GM19193 (cell line): ENCODE data around the gene GOLGA6D.

Source experiments
- POLR2A ChIP-seq: IDR thresholded peaks from 4 replicates; pipeline ENCODE4 v1.6.1; 2011; ENCODE audit not compliant: insufficient read depth, insufficient read length; ENCODE audit errors: extremely low read depth

GOLGA6D gene

DNA sequence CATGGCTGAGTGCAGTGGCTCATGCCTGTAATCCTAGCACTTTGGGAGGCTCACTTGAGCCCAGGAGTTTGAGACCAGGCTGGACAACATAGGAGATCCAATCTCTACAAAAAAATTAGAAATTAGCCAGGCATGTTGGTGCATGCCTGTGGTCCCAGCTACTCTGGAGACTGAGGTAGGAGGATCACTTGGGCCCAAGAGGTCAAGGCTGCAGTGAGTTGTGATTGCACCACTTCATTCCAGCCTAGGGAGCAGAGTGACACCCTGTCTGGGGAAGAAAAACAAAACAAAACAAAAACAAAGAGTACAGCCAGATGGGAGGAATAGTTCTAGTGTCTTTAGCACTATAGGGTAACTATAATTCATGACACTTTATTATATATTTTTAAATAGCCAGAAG lies 27.1 kb downstream of the GOLGA6D start:
- no peak for TF ChIP-seq POLR2A

DNA sequence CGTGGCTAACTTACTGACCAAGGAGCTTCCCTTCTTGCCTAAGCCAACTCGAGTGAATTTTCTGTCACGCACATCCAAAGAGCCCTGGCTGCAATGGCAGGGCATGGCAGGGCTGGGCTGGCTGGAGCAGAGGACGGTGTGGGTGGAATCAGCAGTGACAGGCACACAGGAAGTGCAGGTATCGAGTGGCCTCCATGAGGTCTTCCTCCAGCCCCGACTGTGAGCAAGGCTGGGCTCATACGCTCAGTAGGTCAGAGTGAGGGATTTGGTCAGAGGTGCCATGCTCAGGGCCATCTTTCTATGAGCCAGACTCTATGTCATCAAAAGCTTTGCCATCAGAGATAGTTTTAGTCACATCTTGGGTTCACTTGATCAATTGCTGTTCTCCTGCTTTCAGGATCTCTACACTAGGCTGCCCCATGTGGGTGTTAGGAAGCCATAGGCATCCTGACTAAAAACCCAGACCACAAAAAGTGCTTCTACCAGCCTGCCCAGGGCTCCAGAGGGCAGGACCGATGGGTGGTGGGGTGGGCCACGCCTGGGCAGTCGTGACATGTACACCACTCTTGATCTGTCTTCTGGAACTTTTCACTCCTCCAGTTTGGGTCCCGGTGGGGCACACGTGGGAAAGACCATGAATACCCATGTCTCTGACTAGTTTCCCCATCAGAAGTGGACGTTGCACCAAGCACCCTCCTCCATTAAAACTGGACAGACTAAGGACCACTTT lies 30.6 kb downstream of the GOLGA6D start:
- no peak for TF ChIP-seq POLR2A

DNA sequence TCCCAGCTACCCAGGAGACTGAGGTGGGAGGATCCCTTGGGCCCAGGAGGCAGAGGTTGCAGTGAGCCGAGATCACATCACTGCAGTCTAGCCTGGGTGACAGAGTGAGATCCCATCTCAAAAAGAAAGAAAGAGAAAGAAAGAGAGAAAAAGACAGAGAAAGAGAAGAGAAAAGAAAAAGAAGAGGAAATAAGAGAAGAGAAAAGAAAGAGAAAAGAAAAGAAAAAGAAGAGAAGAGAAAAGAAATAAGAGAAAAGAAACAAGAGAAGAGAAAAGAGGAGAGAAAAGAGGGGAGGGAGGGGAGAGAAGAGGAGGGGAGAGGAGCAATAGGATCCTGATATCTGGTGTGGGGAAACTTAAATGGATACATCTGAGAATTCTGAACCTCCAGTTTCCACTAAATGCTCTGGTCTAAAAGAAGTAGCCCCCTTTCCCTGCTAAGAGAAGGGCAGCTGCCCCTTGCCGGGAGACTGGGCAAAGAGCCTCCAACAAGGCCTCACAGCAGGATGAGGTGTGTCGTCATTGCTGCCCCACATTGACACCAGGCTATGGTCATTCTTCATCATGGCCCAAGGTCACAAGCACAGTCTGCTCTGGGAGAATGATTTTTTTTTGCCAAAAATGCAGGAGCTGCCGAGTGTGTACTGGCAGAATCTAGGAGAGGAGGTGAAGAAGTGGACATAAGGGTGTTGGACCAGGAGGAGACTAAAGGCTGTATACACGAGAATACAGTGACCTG lies 32.1 kb downstream of the GOLGA6D start:
- no peak for TF ChIP-seq POLR2A

DNA sequence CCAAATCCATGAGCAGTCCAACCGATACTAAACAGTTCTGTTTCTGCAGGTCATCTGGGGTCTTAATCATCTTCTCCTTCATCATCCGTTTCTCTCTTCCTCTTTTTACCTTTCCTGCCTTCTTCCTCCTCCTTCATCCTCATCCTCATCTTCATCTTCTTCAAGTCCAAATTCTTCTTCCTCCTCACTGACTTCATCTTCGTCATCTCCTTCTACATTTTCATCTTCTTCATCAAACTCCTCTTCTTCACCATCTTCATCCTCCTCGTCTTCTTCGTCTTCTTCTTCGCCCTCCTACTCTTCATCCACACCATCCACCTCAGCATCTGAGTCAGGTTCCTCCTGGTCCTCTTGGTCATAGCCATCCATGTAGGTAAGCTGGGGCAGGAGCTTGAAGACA lies 39.1 kb downstream of the GOLGA6D start:
- TF ChIP-seq POLR2A: no peak

DNA sequence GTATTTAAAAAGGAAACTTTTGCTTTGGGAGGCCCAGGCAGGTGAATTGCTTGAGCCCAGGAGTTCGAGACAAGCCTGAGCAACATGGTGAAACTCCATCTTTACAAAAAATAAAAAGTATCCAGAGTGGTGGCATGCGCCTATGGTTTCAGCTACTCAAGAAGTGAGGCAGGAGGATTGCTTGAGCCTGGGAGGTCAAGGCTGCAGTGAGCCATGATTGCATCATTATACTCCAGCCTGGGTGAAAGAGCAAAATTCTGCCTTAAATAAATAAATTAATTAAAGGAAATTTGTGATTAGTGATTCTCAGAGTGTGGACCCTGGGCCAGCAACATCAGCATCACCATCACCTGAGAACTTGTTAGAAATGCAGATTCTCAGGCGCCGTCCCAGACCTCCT lies 43.3 kb downstream of the GOLGA6D start:
- TF ChIP-seq POLR2A: no peak

DNA sequence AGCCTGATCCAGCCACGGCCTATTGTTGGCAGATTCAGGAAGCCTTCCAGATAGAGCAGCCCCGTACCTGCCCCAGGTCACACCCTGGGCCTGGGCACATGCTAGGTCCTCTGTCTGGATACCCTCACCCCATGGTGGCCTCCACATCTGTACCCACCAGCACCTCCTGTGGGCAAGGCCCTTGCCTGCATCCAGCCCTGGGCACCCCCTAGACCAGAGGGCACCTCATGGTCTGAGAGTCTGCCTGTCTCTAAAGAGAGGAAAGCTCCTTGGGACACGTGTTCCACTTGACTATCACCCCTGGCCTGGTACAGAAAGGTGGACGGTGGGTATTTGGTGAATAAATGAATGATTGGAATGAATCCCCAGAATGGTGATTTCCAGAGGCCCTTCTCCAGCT lies 44.4 kb downstream of the GOLGA6D start:
- no peak for TF ChIP-seq POLR2A

DNA sequence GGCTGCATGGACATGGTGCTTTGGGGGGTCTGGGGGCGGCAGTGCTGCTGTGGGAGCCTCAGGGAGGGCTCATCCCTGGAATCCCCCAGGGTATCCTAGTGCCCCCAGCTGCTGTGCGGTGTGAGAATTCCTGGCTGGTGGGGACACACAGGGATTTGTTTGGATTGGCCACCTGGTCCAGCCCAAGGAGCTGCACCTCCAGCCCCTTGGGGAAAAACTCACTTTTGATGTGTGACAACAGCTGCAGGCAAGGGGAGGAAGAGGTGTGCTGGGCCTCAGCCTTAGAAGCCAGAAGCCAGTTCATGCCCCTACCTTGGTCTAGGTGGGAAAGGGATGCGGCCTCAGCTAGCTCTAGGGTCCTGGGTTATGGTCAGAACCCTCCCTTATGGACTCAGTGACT lies 44.9 kb downstream of the GOLGA6D start:
- TF ChIP-seq POLR2A: no peak

DNA sequence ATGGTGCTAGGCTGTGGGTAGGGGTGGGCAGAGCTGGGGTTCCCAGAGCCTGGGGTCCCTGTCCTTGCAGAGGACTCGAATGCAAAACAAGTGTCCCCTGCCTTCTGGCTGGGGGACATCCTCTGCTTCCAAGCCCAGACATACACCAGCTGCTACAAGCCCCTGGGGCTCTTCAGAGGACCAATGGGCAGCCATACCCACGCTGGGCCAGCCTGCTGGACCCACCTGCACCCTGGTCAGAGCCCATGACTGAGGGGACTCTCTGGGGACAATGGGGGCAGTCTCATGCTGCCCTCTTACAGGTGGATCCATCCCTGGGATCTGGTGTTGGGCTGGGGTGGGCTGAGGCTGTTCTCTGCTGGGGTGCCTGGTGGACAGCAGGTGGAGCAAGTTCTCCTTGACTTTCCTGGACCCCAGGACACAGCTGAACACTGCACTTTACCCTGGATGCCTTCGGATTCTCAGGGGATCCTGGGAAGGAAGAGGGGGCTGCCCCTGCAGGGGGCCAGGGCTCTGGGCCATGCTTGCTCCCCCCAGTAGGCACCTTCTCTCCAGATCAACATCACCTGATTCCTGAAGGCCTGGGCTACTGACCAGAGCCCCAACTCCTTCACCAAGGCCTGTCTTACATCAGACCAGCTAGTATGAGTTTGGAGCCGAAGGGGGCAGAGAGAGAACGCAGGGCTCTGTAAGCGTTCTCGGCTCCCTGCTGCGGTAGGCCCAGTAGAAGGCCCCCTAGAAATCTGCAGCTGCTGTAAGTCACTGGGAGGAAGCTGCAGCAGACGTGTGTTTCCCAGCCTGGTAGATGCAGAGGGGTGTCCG lies 46.1 kb downstream of the GOLGA6D start:
- TF ChIP-seq POLR2A: no peak

DNA sequence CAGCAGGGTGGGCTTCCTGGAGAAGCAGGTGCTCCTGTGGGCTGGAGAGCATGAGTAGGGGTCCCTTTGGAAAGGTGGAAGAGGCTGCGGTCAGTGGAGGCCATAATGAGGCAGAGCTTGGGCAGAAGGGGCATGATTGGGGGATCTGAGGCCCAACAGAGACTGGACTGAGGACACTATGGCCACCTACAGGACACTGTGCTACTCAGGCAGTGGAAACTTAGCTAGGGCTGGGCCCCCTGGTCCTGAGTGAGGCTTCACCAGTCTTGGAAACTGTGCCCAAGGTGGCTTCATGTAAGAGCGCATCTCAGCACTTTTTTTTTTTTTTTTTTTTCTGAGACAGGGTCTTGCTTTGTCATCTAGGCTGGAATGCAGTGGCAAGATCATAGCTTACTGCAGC lies 46.9 kb downstream of the GOLGA6D start:
- TF ChIP-seq POLR2A: no peak

DNA sequence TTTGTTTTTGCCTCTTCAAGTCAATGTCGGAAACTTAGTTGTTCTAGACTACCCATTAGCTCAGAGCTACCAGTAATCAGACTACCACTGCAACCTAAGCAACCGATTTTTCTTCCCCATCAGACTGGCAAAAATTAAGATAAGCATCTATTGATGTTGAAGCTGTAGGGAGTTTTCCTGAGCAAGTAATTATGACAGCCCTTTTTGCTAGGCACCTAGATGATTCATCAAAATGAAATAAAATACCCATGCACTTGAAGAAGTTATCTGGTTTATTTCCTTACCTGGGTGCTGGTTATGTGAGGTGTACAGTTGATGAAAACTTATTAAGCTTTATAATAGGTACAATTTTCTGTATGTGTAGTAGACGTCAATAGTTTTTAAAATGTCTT lies 52.7 kb downstream of the GOLGA6D start:
- no peak for TF ChIP-seq POLR2A

DNA sequence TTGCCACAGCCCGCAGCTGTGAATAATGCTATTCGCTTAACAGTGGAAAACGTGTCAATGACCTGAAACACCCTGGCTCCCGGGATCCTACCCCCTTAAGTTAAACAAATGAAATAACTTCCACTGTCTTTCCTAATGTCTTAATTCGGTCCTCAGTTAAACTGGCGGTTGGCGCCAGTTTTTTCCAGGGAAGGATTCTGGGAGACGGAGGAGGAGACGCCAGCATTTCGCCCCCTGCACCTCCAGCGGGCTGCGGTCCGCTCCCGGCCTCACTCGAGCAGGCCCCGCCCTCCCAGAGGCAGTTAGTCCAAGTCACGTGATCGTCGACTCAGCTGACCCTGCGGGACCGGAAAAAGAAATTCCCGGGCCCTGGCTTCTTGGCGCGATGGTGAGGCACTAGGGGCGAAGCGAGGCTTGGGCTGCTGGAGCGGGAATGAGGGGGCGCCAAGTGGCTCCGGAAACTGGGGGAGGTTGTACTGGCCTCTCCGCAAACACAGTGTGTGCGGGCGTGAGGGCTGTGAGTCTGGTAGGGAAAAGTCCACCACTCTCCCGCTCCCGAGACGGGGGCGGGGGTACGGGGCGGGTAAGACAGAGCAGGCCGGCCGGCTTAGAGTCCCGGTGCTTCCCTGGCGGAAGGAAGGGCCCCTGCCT lies 53.2 kb downstream of the GOLGA6D start, which contains the start of gene COMMD4:
Gene COMMD4, plus strand, starts transcription at position 359 of the 651 bp plus-strand sequence. Its CDS starts 27 bp downstream, at position 386.
- peak; percentile 57 for TF ChIP-seq POLR2A

DNA sequence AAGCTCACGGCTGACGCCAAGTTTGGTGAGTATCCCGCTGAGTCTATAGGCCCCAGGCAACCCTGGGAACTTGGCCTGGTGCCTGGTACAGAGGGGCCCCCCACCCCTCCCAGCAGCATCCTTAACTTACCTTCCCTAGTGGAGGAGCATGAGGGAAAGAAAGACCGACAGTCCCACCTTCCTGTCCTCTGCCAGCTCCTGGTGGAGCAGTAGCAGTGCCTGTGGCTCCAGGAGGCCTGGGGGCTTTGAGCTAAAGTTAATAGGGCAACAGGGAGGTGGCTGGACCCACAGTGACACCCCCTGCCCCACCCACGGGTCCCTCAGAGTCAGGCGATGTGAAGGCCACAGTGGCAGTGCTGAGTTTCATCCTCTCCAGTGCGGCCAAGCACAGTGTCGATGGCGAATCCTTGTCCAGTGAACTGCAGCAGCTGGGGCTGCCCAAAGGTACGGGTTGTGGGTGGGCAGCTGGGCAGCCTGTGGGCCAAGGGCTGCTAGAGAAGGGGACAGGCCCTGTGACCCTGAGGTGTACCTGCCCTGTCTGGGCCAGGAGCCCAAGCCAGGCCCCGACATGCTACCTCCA lies 56.1 kb downstream of the GOLGA6D start:
- no peak for TF ChIP-seq POLR2A

DNA sequence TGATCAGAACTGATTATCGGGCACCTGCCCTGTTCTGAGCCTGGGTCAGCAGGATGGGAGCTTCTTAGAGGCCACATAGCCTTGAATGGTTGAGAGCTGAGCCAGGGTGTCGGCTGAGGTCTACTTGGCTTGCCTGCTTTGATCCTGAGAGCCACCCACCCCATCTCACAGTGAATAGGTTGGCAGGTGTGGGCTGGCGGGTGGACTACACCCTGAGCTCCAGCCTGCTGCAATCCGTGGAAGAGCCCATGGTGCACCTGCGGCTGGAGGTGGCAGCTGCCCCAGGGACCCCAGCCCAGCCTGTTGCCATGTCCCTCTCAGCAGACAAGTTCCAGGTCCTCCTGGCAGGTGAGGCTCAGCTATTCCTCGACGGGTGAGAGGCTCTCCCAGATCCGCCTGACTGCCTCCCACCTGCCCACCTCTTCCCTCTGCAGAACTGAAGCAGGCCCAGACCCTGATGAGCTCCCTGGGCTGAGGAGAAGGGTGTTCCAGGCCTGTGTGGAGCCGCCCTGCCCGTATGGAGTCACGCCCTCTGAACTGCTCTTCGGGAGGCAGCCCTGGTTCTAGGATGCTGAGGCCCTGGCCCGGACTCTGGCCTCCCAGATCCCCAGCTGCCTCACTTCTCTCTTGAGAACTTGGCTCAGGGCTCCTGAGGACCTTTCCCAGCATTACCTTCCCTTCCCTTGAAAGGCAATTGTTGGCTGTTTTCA lies 57.1 kb downstream of the GOLGA6D start:
- no peak for TF ChIP-seq POLR2A

DNA sequence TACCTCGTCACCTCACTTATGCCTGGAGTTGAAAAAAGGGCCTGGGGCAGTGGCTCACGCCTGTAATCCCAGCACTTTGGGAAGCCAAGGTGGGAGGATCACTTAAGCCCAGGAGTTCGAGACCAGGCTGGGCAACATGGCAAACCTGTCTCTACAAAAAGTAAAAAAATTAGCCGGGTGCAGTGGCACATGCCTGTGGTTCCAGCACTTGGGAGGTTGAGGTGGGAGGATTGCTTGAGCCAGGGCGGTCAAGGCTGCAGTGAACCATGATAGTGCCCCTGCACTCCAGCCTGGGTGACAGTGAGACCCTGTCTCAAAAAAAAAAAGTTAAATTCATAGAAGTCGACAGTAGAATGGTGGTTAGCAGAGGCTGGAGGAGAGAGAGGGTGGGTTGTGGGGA lies 59.6 kb downstream of the GOLGA6D start:
- no peak for TF ChIP-seq POLR2A
